Urothelium cell line (cell line): ENCODE measurements around the gene AP3B1.
A peak's percentile ranks its signal among the peaks of the same experiment; 100 is the strongest.

Experiments
- DNase-seq: peaks from one replicate; pipeline ENCODE4 v3.0.0; 2011; ENCODE audit warnings: low spot score, mixed read lengths
- FAIRE-seq: peaks from 2 replicates; lab custom pipeline; 2011; peaks lifted over from hg19 to GRCh38; lab: Jason Lieb, UNC

AP3B1 gene

GRCh38 chr5:78289911-78290310 lies 4.6 kb downstream of the AP3B1 start:
- FAIRE-seq = no peak

DNA sequence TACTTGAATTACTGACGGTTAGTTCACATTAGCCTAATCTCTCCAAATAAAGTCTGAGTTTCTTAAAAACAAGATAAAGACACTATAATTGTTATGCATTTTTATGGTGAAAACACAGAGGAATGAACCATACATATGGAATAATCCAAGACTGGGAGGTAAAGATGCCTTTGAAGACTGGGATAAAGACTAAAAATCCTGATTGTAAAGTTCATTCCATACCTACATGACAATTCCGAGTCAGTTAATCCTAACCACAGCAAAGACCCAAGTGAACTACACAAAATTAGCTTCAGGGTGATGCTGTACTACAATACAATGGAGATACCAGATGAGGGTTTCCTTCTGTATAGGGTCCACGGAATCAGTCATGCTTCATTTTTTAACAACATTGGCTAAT lies 6.3 kb downstream of the AP3B1 start:
- DNase-seq (no peak), FAIRE-seq (no peak)

More at GRCh38 chr5:78289911-78290310, 4.6 kb downstream of the AP3B1 start:
- no peak for DNase-seq

DNA sequence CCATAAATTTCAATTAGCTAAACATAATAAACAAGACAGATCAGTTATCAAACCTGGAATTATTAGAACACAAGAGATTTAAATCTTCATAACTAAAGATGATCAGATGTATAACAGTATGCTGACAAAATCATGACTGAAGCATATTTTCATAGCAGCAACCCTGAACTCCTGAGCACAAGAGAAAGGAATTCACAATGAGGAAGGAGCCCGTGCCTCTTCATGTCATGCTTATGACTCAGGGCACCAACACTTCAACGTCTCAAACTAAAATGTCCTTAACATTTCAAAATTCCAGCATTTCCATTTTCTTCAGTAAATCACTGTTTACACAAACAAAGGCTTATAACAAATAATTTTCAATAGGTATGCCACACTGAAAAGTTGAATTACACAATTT lies 6.7 kb downstream of the AP3B1 start:
- FAIRE-seq = no peak
- DNase-seq = peak; percentile 33

- FAIRE-seq (no peak), DNase-seq (no peak)
These were observed 7.3 kb downstream of the AP3B1 start for GRCh38 chr5:78287169-78287568.

DNA sequence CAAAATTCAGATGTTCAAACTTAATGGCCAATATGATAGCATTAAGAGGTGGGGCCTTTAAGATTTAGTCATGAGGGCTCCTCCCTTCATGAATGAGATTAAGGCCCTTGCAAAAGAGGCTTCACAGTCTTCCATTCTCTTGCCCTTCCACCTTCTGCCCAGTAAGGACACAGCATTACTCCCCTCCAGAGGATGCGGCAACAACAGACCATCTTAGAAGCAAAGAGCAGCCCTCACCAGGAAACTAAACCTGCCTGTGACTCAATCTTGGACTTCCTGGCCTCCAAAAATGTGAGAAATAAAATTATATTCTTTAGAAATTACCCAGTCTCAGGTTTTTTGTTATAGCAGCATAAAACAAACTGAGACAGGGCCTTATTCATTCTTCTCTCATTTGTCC lies 8.2 kb downstream of the AP3B1 start:
- FAIRE-seq (no peak), DNase-seq (no peak)

DNA sequence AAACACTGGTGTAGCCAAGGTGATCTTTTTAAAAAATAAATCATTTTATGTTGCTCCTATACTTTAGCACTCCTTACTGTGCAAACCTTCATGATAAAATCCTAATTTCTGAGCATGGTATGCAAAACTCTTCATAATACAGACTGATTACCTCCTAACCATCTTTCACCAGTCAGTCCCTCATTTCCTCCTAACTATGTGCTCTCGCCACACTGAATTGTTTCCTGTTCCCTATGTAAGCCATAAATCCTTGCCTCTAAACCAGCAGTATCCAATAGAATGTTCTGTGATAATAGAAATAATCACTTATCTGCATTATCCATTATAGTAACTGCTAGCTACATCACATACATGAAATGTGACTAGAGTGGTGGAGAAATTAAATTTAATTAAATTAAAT lies 10.7 kb downstream of the AP3B1 start:
- DNase-seq = no peak
- no peak for FAIRE-seq

DNA sequence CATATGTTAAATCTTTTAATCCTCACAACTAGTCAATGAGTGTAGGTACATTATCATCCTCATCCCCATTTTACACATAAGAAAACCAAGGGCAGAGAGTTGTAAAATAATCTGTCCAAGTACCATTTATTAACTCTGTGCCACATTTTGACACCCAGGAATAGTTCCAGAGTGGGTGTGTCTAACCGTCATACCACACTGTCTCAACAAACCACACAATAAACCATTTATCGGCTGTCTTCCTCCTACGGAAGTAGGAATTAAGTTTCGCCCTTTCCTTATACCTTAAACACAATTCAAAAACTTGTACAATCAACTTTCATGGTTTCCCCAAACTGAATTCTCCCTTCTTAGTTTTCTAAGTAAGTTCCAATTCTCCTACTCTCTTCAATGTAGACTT lies 11.4 kb downstream of the AP3B1 start:
- no peak for FAIRE-seq
- DNase-seq = no peak

DNA sequence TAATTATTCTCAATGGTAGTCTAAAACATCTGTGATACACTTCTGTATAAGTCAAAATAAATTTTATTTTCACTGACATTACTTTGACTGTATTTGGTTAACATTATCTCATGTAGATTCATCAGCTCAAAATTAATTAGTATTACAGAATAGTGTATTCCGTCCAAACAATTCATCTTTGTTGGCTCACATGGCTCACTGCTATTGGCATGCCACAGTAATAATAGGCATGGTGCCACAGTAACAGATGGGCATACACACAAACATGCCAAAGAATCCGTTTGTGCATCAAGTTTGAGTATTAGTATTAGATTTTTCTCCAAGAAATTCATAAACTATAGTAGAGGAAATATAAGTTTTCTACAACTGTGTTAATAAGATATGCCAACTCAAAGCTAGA lies 14.2 kb downstream of the AP3B1 start:
- no peak for FAIRE-seq

GRCh38 chr5:78279194-78279593 lies 15.3 kb downstream of the AP3B1 start:
- FAIRE-seq (no peak), DNase-seq (no peak)

More for the DNA sequence above, 14.2 kb downstream of the AP3B1 start:
- DNase-seq = no peak

DNA sequence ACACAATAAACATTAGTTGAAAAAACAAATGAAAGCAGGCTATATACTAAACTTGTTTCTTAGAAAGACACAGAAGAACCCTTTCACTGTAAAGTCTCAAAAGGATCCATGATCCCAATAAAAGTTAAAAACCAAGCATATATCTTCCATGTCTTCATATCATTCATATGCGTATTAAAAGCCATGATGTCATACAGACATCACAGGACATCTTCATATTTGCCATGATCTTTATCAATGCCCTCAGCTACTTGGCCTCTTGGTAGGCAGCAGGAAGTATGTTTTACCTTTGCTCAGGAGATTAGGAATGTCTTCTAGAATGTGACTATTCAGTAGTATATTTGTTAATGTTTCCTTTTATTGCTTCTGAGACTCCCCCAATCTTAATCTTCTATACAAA lies 16.8 kb downstream of the AP3B1 start:
- DNase-seq = no peak
- FAIRE-seq = no peak

GRCh38 chr5:78275998-78276543 lies 18.4 kb downstream of the AP3B1 start:
- FAIRE-seq (no peak), DNase-seq (no peak)

GRCh38 chr5:78274540-78275197 lies 19.8 kb downstream of the AP3B1 start:
- DNase-seq (no peak), FAIRE-seq (no peak)

DNA sequence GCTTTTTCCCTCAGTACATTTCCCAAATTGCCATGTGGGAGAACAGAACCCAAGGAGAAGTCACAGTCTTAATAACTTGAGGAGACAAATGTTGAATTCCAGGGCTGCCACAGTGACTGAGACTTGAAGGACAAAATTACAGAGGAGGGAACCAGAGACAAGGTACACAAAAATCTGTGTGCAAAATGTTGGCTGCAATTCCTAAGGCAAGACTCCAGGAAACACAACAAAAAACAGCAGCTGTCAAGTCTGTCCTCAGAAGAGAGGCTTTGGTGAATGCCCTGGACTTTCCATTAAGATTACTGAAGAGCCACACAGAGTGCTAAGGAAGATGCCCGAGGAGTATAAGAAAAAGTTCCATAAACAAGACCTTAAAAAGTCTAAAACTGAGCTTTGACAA lies 21.1 kb downstream of the AP3B1 start:
- no peak for FAIRE-seq
- no peak for DNase-seq

DNA sequence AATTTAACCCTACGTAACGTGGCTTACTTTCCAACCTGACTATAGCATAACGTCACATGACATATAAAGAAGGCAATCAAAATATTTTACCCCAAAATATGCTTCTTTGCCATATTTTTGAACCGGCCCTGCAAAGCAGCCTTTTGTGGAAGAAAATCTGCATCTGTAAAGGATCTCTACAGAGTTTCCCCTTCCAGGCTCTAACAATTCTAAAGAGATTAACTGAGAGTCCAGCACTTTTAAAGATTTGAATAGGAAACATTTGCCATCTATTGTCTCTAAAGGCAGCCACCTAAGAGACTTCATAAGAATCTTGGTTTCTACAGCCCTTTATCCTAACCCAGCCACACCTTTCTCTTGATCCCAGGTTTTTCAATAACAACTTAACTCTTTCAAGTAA lies 22.7 kb downstream of the AP3B1 start:
- DNase-seq (no peak), FAIRE-seq (no peak)

DNA sequence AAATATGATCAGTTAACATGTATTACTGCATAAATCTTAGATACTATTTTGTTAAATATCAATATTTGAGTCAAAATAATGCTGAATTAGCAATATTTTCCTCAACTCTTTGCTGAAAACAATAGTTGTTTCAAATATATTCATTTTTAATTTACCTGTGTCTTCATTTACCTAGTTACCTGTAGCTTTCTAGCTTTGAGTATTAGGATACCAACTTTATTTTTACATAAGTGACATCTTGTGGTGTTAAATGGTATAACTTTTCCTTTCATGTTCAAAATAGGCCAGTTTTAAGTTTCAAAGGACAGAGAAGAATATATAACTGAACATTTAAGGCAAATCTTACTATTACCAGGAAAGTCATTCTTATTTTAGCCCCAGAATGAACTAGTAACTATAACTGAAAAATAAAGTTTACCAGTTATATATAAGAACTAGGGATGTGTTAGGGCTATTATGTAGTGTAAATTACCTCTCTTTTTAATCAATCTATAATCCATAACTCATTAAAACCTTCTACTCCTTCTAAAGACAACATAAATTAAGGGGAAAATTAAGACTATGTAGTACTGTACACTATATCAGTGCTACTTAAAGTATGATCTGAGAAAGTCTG lies 25.3 kb downstream of the AP3B1 start:
- FAIRE-seq (no peak), DNase-seq (peak; percentile 11)

GRCh38 chr5:78268356-78268755 lies 26.1 kb downstream of the AP3B1 start:
- DNase-seq (no peak), FAIRE-seq (no peak)

- FAIRE-seq (no peak), DNase-seq (no peak)
These were observed 29.3 kb downstream of the AP3B1 start for GRCh38 chr5:78265163-78265562.

GRCh38 chr5:78264600-78264999 lies 29.9 kb downstream of the AP3B1 start:
- DNase-seq (no peak), FAIRE-seq (no peak)

GRCh38 chr5:78260771-78261170 lies 33.7 kb downstream of the AP3B1 start:
- DNase-seq (no peak), FAIRE-seq (no peak)

DNA sequence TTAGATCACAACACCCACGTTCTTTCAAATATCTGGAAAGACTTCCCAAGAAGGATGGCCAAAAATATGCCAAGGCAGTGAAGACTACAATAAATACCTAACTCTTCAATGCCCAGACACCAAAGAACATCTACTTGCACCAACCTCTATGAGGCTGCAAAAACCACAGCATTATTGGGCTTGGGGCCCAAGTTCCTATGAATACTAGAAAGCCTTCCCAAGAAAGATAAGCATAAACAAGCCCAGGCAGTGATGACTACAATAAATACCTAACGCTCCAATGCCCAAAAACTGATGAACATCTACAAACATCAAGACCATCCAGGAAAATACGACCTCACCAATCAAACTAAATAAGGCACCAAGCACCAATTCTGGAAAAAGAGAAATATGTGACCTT lies 41.3 kb downstream of the AP3B1 start:
- DNase-seq (no peak), FAIRE-seq (no peak)

GRCh38 chr5:78252715-78253114 lies 41.8 kb downstream of the AP3B1 start:
- DNase-seq = no peak
- no peak for FAIRE-seq

GRCh38 chr5:78251663-78252284 lies 42.7 kb downstream of the AP3B1 start:
- no peak for FAIRE-seq
- no peak for DNase-seq
